IMR-90 (cell line): ENCODE measurements around the gene KIF13A. TPM values are rescaled to one million over a fixed set of nuclear protein-coding genes. Genes with fewer than 3 reads are reported as not detected.

ENCODE experiments used
- ATAC-seq: fragments of 200-7000 bp; cut with Tn5 transposase; 2 replicates; pipeline ENCODE4 v1.9.1; 2020; ENCODE audit warnings: low read depth, mild to moderate bottlenecking, moderate library complexity
- BruUV-seq: library from RNA; stranded (reverse); fragments of 400-500 nt; replicated peaks from 2 replicates; lab custom pipeline; 2021; lab: Mats Ljungman, UMichigan
- CTCF ChIA-PET: fragments of 300-600 bp; formaldehyde crosslinking; extraction: SDS; loops from one replicate; lab custom pipeline; 2021; ENCODE audit warnings: antibody characterized with exemption; lab: Yijun Ruan, JAX
- POLR2A ChIA-PET: fragments of 300-600 bp; sonication (Branson Sonifier 250); formaldehyde crosslinking; loops from one replicate; lab custom pipeline; 2022; ENCODE audit warnings: antibody characterized with exemption; ENCODE audit not compliant: unreplicated experiment; lab: Charles Lee
- DNase-seq: peaks from one replicate; pipeline ENCODE4 v3.0.0; 2013
- H2AFZ ChIP-seq: replicated peaks from 2 replicates; pipeline ENCODE3; 2013; ENCODE audit warnings: low read length, mild to moderate bottlenecking; ENCODE audit not compliant: poor library complexity
- H2AK5ac ChIP-seq: 2 replicates; pipeline ENCODE4 v1.6.1; 2013; ENCODE audit warnings: low read depth, low read length, inconsistent platforms
- H2AK9ac ChIP-seq: replicated peaks from 2 replicates; pipeline ENCODE3; 2013; ENCODE audit warnings: mild to moderate bottlenecking, low read depth, low read length, moderate library complexity; ENCODE audit not compliant: poor library complexity
- H2BK120ac ChIP-seq: 2 replicates; pipeline ENCODE4 v1.6.1; 2013; ENCODE audit warnings: low read depth, low read length, inconsistent platforms
- H2BK15ac ChIP-seq: 3 replicates; pipeline ENCODE4 v1.6.1; 2013; ENCODE audit warnings: low read depth, low read length, inconsistent platforms
- H2BK20ac ChIP-seq: 2 replicates; pipeline ENCODE4 v1.6.1; 2013; ENCODE audit warnings: low read depth, mild to moderate bottlenecking, inconsistent platforms, low read length, moderate library complexity
- H2BK5ac ChIP-seq: 2 replicates; pipeline ENCODE4 v1.6.1; 2013; ENCODE audit warnings: mild to moderate bottlenecking, low read depth, low read length, inconsistent platforms; ENCODE audit not compliant: poor library complexity, severe bottlenecking
- H3K14ac ChIP-seq: replicated peaks from 2 replicates; pipeline ENCODE4 v1.6.1; 2013; ENCODE audit warnings: low read depth, low read length, inconsistent platforms
- H3K18ac ChIP-seq: 2 replicates; pipeline ENCODE4 v1.6.1; 2013; ENCODE audit warnings: low read depth, low read length, control low read depth
- H3K23ac ChIP-seq: 2 replicates; pipeline ENCODE4 v1.6.1; 2013; ENCODE audit warnings: low read depth, low read length, inconsistent platforms
- H3K27ac ChIP-seq: 2 replicates; pipeline ENCODE4 v1.5.1; 2013; ENCODE audit warnings: mild to moderate bottlenecking, control low read depth, low read length; ENCODE audit not compliant: insufficient read depth
- H3K27me3 ChIP-seq: 2 replicates; pipeline ENCODE4 v1.6.1; 2013; ENCODE audit warnings: low read length; ENCODE audit not compliant: control insufficient read depth, insufficient read depth
- H3K36me3 ChIP-seq: 2 replicates; pipeline ENCODE4 v1.6.1; 2013; ENCODE audit warnings: low read length, mixed read lengths; ENCODE audit not compliant: control insufficient read depth, insufficient read depth
- H3K4ac ChIP-seq: 2 replicates; pipeline ENCODE4 v1.6.1; 2013; ENCODE audit warnings: low read depth, low read length, inconsistent platforms
- H3K4me1 ChIP-seq: 2 replicates; pipeline ENCODE4 v1.6.1; 2013; ENCODE audit warnings: low read length, mixed read lengths; ENCODE audit not compliant: control insufficient read depth, insufficient read depth
- H3K4me2 ChIP-seq: 2 replicates; pipeline ENCODE4 v1.6.1; 2013; ENCODE audit warnings: low read depth, mild to moderate bottlenecking, control low read depth, low read length, moderate library complexity
- H3K4me3 ChIP-seq: 2 replicates; pipeline ENCODE4 v1.5.1; 2013; ENCODE audit warnings: low read depth, mild to moderate bottlenecking, control low read depth, low read length, moderate library complexity; ENCODE audit not compliant: insufficient read depth
- H3K56ac ChIP-seq: 2 replicates; pipeline ENCODE4 v1.6.1; 2013; ENCODE audit warnings: low read length, inconsistent platforms; ENCODE audit not compliant: insufficient read depth; ENCODE audit errors: extremely low read depth
- H3K79me1 ChIP-seq, 2 experiments: 2 replicates each; pipeline ENCODE4 v1.6.1; 2013; ENCODE audit warnings: low read length in 2 of 2, inconsistent platforms in 1 of 2, low read depth in 1 of 2
- H3K9ac ChIP-seq: 2 replicates; pipeline ENCODE4 v1.6.1; 2013; ENCODE audit warnings: low read depth, low read length, control low read depth
- H3K9me1 ChIP-seq: 2 replicates; pipeline ENCODE4 v1.6.1; 2013; ENCODE audit warnings: low read length, inconsistent platforms; ENCODE audit not compliant: insufficient read depth
- H3K9me3 ChIP-seq: 2 replicates; pipeline ENCODE4 v1.6.1; 2013; ENCODE audit warnings: low read length; ENCODE audit not compliant: control insufficient read depth, insufficient read depth
- H4K20me1 ChIP-seq: 2 replicates; pipeline ENCODE4 v1.6.1; 2013; ENCODE audit warnings: low read length, inconsistent platforms; ENCODE audit not compliant: insufficient read depth
- H4K5ac ChIP-seq: 2 replicates; pipeline ENCODE4 v1.6.1; 2013; ENCODE audit warnings: mild to moderate bottlenecking, low read depth, low read length, control low read depth
- H4K8ac ChIP-seq, 2 experiments: 2 replicates each; pipeline ENCODE4 v1.6.1; 2013; ENCODE audit warnings: low read depth in 2 of 2, low read length in 2 of 2, control low read depth in 1 of 2, inconsistent platforms in 1 of 2
- H4K91ac ChIP-seq: 2 replicates; pipeline ENCODE4 v1.6.1; 2013; ENCODE audit warnings: low read depth, low read length, inconsistent platforms; ENCODE audit not compliant: insufficient read depth
- FOS ChIP-seq: fragments of 150-350 bp; IDR thresholded peaks from 2 replicates; pipeline ENCODE4 v1.6.1; 2016; ENCODE audit warnings: low read depth, low read length
- MAZ ChIP-seq: IDR thresholded peaks from 2 replicates; pipeline ENCODE4 v1.6.1; 2012; ENCODE audit warnings: low read depth, mild to moderate bottlenecking, low read length, improper control_type of control experiment, moderate library complexity, borderline replicate concordance
- MXI1 ChIP-seq: IDR thresholded peaks from 2 replicates; pipeline ENCODE4 v1.6.1; 2012; ENCODE audit warnings: low read depth, mild to moderate bottlenecking, low read length, moderate library complexity, borderline replicate concordance
- RAD21 ChIP-seq: IDR thresholded peaks from 2 replicates; pipeline ENCODE4 v1.6.1; 2012; ENCODE audit warnings: low read length, improper control_type of control experiment
- RFX5 ChIP-seq: IDR thresholded peaks from 2 replicates; pipeline ENCODE4 v1.8.0; 2012; ENCODE audit warnings: low read depth, mild to moderate bottlenecking, low read length, moderate library complexity
- WGBS, 2 experiments: methylation state at CpG; one replicate each; pipeline versions ENCODE4 v1.1.5 to v1.1.7; 2013; ENCODE audit warnings: missing lambda C conversion rate in 2 of 2; ENCODE audit not compliant: insufficient read length in 1 of 2; ENCODE audit errors: extremely low coverage in 2 of 2; 5-methylcytosine and 5-hydroxymethylcytosine counted together
- dilution Hi-C: fragments of 300-500 bp; cut with HindIII; formaldehyde crosslinking; loops from one replicate; pipeline ENCODE4 v1.14.3; 2018; ENCODE audit warnings: low sequenced_read_pairs; ENCODE audit not compliant: unreplicated experiment
- in situ Hi-C: fragments of 300-500 bp; cut with MboI; formaldehyde crosslinking; loops from 3 replicates; pipeline ENCODE4 v1.14.3; 2019; ENCODE audit warnings: low sequenced_read_pairs, inconsistent platforms, mixed read lengths
- intact Hi-C: fragments of 100-400 bp; cut with micrococcal nuclease; formaldehyde crosslinking; loops from 2 replicates; pipeline ENCODE4 v1.10.0; 2022
- polyA plus RNA-seq, 3 experiments: library from polyadenylated mRNA; depleted of rRNA; stranded (reverse); fragments of >200 nt; gene quantifications; 2 replicates each; pipeline ENCODE4 v1.2.3, GENCODE V29; 2012; ENCODE audit warnings: low replicate concordance in 1 of 3
- total RNA-seq: library from RNA; depleted of rRNA; stranded (reverse); fragments of >200 nt; gene quantifications from 2 replicates; pipeline ENCODE4 v1.2.3, GENCODE V29; 2012
- TF ChIP-seq, protein P1 (sequence below): fragments of 150-350 bp; IDR thresholded peaks from 2 replicates; pipeline ENCODE4 v1.6.1; 2016; ENCODE audit warnings: low read depth, mild to moderate bottlenecking, low read length, moderate library complexity, borderline replicate concordance
- TF ChIP-seq, protein P2 (sequence below): conservative IDR thresholded peaks from 2 replicates; pipeline ENCODE4 v1.5.1; 2012; ENCODE audit warnings: mild to moderate bottlenecking, low read depth, low read length, improper control_type of control experiment

Gene KIF13A
- total and polyA plus RNA-seq, 2 of the 4 experiments (the other 2 are of a cell fraction) = 23.3 to 51.8 TPM

DNA sequence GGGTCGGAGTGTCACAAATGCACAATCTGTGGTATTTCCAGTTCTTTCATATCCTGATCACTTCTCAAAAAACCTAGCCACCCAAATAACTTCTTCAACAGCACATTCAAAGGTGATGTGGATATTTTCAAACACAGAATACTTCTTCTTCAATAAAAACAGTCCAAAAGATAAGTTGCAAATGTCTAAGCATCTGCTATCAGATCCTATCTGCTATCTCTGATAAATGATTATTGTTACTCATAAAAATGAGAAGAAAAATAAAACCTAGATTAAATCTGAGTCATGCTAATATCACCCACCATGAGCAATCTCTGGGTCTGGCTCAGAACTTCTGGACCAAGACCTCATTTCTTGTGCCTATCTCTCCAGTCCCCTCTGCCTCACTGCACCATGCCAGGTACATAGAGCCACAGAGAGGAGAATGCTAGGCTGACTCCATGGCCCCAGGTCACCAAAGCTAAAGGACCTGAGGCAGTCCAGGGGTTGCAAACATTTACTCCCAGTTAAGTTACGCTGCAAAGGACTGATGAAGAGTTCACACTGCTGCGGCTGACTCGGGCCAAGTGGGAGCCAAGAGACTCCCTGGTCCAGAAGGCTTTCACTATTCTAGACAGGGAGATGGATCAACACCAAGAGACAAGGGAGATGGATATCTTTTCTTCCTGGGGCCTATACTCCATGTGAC lies 101.4 kb downstream of the KIF13A start:
- in situ Hi-C loops = no loop called here
- no TSS peak for BruUV-seq
- peaks cover 2% of the 10 kb centered on the region; the same call in 1 of the 2 replicates for H3K36me3 ChIP-seq

More for the DNA sequence above, 101.4 kb downstream of the KIF13A start:
- Histone ChIP-seq H3K9me3 (no peaks in the 10 kb centered on the region), H3K18ac (no peak overlapping the region), H4K8ac (no peak overlapping the region), H2AK5ac (peak overlapping the region; percentile 9; the same call in 1 of the 2 replicates), H2BK20ac (no peak overlapping the region), H3K4me1 (peaks cover 4% of the 10 kb centered on the region), H4K91ac (no peak overlapping the region), H3K14ac (0 out of 2 replicates have a peak overlapping the region, but pooled peaks have one; percentile 25), H2AK9ac (peak overlapping the region; percentile 44), H3K4me3 (no peak overlapping the region), H2AFZ (no peak overlapping the region), H3K9ac (no peak overlapping the region), H3K27ac (no peak overlapping the region), H3K56ac (no peak overlapping the region), H2BK15ac (no peak overlapping the region), H3K23ac (0 out of 2 replicates have a peak overlapping the region, but pooled peaks have one; percentile 59), H3K4me2 (no peak overlapping the region), H4K5ac (0 out of 2 replicates have a peak overlapping the region, but pooled peaks have one; percentile 38), H4K20me1 (no peaks in the 10 kb centered on the region; the same call in 1 of the 2 replicates), H3K4ac (no peak overlapping the region), H3K9me1 (peaks cover 23% of the 10 kb centered on the region), H2BK5ac (no peak overlapping the region), H3K79me1 (peaks cover 14 to 68% of the 10 kb centered on the region in 2 experiments; a peak in 3 of 4 replicates), H2BK120ac (no peak overlapping the region), H3K27me3 (no peaks in the 10 kb centered on the region)
- WGBS, 2 experiments = no CpG with 5 or more reads among the region's 4 CpGs
- TF ChIP-seq, protein P1, sequence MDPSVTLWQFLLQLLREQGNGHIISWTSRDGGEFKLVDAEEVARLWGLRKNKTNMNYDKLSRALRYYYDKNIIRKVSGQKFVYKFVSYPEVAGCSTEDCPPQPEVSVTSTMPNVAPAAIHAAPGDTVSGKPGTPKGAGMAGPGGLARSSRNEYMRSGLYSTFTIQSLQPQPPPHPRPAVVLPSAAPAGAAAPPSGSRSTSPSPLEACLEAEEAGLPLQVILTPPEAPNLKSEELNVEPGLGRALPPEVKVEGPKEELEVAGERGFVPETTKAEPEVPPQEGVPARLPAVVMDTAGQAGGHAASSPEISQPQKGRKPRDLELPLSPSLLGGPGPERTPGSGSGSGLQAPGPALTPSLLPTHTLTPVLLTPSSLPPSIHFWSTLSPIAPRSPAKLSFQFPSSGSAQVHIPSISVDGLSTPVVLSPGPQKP = no peak
- TF ChIP-seq FOS = no peak
- no peak for TF ChIP-seq RAD21
- no peak for TF ChIP-seq MXI1
- no peak for TF ChIP-seq RFX5
- TF ChIP-seq MAZ = no peak
- TF ChIP-seq, protein P2, sequence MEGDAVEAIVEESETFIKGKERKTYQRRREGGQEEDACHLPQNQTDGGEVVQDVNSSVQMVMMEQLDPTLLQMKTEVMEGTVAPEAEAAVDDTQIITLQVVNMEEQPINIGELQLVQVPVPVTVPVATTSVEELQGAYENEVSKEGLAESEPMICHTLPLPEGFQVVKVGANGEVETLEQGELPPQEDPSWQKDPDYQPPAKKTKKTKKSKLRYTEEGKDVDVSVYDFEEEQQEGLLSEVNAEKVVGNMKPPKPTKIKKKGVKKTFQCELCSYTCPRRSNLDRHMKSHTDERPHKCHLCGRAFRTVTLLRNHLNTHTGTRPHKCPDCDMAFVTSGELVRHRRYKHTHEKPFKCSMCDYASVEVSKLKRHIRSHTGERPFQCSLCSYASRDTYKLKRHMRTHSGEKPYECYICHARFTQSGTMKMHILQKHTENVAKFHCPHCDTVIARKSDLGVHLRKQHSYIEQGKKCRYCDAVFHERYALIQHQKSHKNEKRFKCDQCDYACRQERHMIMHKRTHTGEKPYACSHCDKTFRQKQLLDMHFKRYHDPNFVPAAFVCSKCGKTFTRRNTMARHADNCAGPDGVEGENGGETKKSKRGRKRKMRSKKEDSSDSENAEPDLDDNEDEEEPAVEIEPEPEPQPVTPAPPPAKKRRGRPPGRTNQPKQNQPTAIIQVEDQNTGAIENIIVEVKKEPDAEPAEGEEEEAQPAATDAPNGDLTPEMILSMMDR = no peak
- intact Hi-C loops = no loop called here
- CTCF ChIA-PET = no interaction called here
- dilution Hi-C loops = no loop called here
- DNase-seq = peak; percentile 25
- POLR2A ChIA-PET = no interaction called here
- ATAC-seq = no peak
